Stimulated activated CD8-positive, alpha-beta memory T cell treated with anti-CD3 and anti-CD28 coated beads, Interleukin-15, amount 100 ng/mL, for 4 hours (primary cell): ENCODE results near the gene SPDYE17.
"Not testable (repeated sequence)": the region's sequence is repeated elsewhere in the genome, so short reads cannot be mapped to it uniquely, and the experiment has no call there.

Experiments used
- DNase-seq, 2 donors: peaks; one replicate each; pipeline ENCODE4 v3.0.0-alpha.2; 2020; ENCODE audit warnings: low read depth in 2 of 2

SPDYE17 gene, protein sequence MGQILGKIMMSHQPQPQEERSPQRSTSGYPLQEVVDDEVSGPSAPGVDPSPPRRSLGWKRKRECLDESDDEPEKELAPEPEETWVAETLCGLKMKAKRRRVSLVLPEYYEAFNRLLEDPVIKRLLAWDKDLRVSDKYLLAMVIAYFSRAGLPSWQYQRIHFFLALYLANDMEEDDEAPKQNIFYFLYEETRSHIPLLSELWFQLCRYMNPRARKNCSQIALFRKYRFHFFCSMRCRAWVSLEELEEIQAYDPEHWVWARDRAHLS

DNA sequence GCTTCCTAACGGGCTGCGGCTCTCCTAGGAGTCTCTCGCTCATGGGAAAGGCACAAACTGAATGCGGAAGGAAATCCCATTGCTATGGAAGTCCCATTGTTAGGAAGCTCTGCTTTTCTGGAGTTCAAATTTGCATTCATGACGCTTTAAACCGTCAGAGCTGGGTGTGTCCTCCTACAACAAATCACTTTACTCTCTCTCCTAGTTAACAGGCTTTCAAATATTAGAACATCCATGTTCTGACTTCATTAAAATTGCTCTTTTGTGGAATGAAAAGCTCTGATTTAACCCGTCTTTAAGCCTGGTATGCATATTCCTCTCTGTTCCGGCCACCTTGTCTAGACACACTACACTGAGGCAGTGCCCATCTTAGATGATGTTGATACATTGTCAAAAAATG, at the start of gene SPDYE17:
Gene SPDYE17 (minus strand): TSS at position 101 of the 400 bp plus-strand sequence. CDS start 1,791 bp downstream, outside the sequence.
- not testable (repeated sequence) for DNase-seq

DNA sequence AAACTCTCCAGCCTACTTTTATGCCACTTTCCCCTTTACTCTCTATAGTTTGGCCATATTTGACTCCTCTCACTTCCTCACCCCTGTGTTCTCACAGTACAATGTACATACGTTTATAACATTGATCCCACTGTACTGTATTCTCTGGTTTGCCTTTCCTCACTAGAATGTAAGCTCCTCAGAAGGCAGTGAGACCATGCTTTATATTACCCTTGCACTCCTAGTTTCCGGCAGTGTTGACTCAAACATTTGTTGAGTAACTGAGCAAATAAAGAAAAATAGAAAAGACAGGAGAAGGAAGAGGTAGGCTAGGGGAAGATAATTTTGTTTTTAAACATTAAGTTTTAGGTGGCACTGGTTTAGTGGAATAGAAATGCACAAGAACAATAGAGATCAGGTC, 48.1 kb upstream of the SPDYE17 start:
- DNase-seq = not testable (repeated sequence)

DNA sequence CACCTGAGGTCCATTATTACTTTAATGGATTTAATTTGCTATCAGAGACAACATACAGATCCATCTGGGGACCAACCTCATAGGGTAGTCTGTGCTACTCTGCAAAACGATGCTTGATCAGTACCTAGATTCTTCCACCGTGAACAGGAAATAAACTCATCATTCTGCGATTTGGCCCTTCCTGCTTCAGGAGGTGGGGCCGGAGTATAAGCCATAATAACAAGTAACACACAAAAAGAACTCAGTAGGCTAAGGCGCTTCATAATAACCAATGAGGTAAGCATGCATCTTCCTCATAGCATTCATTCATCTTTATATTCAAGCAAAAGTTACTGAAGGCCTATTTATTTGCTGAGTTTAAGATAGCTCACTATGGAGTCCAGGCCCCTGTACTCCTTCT, 47.5 kb upstream of the SPDYE17 start:
- not testable (repeated sequence) for DNase-seq

DNA sequence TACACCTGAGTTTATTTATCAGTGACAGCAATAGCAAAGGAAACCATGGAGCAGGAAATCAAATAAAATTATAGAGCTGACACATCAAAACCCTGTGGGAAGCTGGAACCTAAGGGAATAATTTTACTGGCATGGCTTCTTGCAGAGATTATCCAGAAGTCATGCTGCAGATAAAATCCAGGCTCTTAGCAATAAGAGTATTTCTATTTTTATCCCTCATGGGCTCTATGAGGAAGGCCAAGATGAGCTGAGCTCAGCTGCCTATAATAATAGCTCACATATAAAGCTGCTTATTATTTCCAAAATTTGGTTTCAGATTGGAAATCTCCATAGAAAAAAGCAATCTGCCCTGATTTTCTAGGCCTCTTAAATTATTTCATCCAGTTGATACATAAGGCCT, 47.0 kb upstream of the SPDYE17 start:
- not testable (repeated sequence) for DNase-seq

DNA sequence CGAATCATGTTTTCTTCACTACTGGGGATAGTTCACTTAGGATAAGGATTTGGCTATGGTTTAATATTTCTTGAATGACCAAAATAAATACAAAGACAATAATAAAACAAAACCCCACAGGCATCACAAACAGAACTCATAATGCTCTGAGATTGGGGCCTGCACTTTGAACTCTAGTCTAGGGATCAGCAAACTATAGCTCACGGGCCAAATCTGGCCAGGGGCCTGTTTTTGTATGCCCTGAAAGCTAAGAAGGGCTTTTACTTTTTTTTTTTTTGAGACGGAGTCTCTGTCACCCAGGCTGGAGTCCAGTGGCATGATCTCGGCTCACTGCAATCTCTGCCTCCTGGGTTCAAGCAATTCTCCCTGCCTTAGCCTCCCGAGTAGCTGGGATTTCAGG, 44.9 kb upstream of the SPDYE17 start:
- DNase-seq = not testable (repeated sequence)

DNA sequence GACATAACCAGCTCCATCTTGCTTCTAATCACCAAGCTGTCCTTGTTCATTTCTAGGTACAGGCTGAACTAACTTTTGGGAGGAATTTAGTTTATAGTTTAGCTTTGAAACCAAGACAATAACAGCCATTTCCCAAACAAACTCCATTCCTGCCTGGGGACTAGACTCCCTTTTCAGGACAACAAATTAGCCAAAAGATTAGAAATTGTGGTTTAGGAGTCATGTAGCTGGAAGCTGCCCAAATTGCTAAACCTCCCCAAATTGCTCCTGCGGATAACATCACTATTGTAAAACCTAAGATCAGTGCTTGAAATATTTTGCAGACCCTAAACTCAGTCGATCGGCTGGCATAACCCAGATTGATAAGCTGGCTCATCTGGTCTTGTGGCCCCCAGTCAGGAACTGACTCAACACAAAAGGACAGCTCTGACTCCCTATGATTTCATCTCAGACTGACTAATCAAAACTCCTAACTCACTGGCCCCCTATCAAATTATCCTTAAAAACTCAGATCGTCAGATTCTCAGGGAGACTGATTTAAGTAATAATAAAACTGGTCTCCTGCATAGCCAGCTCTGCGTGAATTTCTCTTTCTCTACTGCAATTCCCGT, 42.7 kb upstream of the SPDYE17 start:
- DNase-seq = not testable (repeated sequence)

DNA sequence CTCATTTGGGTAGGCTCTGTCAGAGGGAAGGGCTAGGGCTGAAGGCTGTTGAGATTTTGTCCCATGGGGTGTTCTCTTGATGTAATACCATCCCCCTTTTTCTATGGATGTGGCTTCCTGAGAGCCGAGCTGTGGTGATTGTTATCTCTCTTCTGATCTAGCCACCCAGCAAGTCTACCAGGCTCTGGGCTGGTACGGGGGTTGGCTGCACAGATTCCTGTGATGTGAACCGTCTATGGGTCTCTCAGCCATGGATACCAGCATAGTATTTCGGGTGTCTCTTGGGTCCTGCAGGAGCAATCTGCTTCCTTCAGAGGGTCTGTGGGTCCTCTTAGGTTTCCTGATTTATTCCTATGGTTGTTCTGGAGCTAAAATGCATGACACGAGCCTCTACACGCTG, 38.9 kb upstream of the SPDYE17 start:
- not testable (repeated sequence) for DNase-seq

DNA sequence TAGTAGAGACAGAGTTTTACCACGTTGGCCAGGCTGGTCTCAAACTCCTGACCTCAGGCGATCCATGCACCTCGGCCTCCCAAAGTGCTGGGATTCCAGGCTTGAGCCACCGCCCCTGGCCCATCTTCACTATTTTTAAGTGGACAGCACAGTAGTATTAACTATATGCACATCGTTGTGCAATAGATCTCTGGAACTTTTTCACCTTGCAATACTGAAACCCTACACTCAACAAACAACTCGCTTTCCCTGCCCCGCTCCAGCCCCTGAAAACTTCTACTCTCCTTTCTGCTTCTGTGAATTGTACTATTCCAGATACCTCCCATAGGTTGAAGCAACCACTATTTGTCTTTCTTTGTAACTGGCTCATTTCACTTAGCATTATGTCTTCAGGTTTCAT, 33.7 kb upstream of the SPDYE17 start:
- DNase-seq = not testable (repeated sequence)

DNA sequence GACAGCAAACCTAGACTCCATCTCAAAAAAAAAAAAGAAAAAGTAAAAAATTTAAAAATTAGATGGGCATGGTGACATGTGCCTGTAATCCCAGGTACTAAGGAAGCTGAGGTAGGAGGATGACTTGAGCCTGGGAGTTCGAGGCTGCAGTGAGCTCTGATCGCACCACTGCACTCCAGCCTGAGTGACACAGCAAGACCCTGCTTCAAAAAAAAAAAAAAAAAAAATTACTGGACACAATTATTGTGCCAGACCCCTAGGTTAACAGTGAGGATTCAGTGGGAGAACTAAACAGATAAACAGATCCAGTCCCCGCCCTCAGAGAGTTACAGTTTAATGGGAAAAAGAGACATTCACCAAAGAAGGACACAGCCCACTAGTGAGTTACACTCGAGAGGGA, 31.6 kb upstream of the SPDYE17 start:
- DNase-seq = not testable (repeated sequence)

DNA sequence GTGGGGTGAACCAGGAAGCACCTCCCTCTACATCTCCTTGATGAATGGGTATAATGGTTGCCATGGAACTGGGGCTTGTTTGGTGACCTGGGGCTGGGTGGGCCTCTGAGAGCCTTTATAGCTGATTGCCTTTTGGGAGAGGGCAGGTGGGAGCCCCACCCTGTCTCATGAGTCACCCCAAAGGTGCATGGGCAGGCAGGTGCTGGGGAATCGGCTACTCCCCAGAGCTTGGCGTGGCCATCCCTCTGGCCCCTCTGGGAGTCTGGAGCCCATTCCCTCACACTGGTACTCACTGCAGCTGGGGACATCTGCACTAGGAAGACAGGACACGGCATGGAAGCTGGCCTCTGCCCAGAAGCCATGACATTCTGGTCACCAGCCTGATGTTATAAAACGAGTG, 30.4 kb upstream of the SPDYE17 start, which contains the start of gene SPDYE18:
Gene SPDYE18 (minus strand): TSS at position 2 of the 400 bp plus-strand sequence. CDS start 2,046 bp downstream, outside the sequence.
- DNase-seq = not testable (repeated sequence)

DNA sequence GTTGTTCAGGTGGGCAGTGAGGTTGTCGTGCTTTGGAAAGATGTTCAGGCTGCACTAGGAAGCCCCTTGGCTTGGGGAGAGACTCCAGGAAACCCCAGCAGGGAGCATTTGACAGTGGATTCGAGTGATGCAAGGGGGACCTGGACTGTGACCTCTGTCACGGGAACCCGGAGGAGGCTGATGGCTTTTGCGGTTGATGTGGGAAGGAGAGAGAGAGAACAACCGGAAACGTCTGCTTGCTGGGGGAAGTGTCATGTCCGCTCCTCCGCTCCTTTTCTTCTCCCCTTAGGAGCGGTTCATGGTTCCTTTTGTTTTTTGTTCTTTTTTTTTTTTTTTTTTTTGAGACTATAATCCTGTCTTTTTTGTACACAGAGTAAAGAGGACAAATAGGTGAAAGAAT, 5.8 kb downstream of the SPDYE17 start:
- DNase-seq = not testable (repeated sequence)

DNA sequence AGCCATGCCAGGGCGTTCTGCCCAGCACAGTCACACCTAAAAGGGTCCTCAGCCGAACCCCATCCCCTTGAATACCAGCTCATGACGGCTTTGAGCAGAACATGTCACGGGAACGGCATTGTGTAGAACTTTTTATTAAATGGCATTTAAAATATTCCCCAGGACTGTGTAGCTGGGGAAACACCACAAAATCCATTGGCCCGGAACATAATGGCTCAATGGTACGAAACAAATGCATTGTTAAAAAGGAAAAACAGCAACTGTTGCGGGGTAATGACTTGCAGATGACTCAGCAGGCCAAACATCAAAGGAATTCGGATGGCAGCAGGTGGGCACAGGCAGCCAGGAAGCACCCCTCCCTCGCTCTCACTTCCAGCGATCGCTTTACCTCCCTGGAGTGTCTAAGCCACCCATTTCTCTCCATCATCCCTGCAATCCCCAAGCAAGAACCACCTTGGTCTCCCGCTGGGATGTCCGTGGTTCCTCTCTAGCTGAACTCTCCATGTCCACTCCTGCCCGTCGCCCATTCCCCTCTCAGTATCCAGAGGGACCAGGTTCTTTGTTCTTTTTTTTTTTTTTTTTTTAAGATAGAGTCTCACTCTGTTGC, 22.0 kb downstream of the SPDYE17 start:
- DNase-seq = not testable (repeated sequence)

DNA sequence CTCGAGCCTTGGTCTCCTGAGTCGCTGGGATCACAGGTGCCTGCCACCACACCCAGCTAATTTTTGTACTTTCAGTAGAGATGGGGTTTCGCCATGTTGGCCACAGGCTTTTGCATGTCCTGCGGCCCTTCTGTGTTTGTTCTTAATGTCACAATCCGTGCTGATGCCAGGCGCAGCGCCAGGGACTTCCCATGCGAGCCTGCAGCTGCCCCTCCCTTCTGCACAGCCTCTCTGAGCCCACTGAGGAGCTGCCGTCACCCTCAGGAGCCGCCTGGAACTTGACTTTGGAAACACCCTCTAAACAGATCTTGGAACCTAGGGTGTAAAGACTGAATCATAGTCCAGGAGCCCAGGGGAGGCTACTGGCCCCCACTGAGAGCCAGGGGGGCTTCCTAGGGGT, 24.2 kb downstream of the SPDYE17 start:
- DNase-seq = not testable (repeated sequence)

DNA sequence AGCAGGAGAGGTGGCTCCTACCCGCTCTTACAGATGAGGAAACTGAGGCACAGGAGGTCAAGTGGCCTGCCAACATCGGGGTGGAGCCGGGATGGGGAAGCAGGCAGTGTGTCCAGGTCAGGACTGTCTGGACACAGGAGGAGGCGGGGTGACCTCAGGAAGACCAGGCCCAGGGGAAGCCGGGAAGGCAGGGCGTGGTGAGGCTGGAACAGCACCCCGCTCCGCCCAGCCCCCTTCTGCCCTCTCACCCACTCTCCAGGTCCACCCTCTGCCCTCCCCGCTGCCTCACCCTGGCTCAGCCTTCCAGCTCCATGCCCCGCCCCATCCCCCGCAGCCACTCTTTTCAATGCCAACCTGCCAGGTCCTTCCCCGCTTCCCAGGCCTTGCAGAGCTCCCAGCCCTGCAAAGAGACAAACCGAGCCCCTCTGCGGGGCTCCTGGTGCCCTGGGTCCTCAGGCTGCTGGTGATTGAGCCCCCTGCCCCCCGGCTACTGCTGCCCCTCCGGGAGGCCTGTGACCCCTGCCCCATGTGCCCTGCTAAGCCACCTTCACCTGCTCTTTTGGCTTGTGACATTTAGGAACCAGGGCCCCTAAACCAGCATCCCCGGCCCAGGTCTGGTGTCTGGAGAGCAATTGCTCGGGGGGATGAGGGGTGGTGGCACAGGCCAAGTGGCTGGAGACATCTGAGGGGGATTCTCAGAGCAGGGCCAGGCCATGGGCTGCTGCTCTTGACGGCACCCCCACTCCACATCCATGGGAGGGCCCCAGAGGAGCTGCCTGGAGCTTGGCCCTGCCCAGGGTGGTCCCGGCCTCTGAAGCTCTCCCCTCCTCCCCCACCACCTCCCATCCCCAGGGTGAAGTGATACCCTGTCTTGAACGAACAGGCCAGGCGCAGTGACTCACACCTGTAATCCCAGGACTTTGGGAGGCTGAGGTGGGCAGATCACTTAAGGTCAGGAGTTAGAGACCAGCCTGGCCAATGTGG, 25.7 kb downstream of the SPDYE17 start:
- DNase-seq = not testable (repeated sequence)

DNA sequence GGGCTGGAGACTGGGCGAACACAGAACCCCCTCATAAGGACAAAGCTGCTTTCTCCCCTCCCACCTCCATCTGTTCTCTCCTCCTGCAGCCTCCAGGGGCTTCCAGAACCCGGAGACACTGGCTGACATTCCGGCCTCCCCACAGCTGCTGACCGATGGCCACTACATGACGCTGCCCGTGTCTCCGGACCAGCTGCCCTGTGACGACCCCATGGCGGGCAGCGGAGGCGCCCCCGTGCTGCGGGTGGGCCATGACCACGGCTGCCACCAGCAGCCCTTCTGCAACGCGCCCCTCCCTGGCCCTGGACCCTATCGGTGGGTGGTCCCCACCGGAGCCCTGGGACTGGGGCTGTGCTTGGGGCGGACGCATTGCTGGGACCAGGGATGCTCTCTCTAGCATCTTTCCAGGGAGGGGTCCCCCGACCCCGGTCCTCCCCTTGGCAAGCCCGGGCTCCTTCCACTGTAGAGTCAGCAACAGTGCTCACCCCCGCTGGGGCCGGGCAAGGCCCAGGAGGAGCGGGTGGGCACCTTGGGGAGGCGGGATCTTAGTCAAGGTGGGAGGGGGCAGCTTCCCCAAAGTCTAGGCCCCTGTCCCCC, 26.6 kb downstream of the SPDYE17 start:
- not testable (repeated sequence) for DNase-seq

DNA sequence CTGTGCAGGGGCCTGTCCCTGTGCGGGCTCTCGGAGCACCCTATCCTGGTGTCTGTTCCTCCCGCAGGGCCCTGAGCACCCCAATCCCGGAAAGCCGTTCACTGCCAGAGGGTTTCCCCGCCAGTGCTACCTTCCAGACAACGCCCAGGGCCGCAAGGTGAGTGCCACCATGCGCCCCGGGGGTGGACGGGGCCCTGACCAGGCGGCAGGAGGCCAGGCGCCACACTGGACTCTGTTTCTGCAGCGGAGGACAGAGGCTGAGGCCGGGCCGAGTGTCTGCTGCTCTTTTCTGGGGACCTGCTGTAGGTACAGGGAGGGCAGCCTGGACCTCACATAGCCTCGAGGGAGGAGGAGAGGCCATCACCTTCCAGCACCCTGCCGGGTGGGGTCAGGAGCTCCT, 28.0 kb downstream of the SPDYE17 start:
- not testable (repeated sequence) for DNase-seq

DNA sequence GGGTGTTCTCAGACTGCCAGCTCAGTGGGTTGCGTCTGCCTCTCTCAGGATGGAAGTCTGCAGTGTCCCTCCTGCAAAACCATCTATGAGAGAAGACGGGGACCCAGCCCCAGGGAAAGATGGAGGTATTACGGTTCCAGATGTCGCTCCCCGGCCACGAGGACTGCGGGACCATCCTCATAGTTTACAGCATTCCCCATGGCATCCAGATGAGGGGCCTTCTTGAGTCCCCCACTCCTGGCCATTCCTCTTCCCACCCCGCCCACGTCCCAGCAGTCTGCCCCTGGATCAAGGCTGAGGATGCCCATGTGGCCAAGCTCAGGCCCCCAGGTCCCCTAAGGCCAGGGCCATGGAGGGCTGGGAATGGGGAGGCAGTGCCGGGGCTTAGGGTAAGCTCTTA, 28.9 kb downstream of the SPDYE17 start:
- DNase-seq = not testable (repeated sequence)

DNA sequence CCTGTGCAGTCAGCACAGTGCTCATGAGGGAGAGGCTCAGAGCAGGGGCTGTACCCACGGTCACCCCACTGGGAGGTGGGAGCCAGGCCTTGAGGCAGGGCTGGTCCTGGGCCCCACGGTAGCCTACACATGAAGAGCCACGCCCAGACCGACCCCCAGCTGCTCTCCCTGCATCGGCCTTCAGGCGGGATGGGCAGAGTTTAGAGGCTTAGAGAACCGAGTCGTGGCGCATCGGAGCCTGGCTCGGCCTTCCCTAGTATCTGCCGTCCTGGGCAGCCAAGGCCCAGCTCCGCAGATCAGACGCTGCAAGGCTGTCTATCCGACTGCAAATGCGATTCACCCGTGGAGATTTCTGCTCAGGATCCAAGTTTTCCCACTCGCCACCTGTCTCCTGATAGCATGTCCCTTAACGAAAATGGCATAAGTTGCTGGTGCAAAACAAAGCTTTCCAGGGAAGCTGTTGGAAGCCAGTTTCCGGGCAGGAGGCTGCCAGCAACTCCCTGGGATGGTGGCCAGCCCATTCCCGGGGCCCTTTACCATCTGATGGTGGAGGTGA, 29.4 kb downstream of the SPDYE17 start:
- DNase-seq = not testable (repeated sequence)

DNA sequence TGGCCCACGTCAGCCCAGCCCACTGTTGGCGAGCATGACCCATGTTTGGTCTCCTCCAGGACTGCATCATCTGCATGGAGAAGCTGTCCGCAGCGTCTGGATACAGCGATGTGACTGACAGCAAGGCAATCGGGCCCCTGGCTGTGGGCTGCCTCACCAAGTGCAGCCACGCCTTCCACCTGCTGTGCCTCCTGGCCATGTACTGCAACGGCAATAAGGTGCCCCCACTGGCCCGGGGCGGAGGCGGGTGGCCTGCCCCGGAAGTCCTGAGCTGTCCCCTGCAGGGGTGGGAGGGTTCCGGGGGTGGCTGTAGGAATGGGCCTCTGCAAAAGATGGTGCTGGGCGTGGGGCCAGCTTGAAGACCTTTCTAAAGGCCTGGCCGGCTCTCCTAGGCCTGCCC, 30.1 kb downstream of the SPDYE17 start:
- DNase-seq = not testable (repeated sequence)

DNA sequence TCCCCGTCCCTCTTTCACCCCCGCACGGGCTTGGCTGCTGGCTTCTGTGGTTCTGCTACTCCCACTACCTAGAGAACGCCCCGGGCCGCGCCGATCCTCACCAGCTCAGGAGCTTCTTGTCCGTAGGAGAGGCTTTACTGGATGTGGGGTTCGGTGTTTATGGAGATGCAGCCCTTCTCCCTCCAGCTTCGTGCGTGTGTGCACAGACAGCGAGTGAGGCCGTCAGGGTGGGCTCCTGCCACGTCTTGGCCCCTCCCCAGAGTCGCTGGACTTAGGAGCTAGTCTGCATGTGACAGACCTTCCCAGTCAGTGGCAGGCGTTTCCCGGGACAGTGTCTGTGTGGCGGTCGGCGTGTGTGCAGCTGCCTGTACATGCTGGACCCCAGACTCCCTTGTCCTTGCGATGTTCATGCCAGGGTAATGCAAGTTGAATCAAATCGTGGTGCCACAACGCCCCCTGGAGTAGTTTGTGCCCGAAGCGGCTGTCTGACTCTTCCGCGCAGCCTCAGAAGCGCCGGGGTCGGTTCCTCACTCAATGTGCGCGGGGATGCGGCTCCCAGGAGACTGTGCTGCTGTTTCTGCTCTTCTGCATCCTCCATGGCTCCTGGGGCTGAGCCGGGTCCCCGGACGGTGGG, 32.6 kb downstream of the SPDYE17 start:
- DNase-seq = not testable (repeated sequence)
